HS-27A (cell line): ENCODE data around the gene RAN.
"Not testable (repeated sequence)": the region's sequence is repeated elsewhere in the genome, so short reads cannot be mapped to it uniquely, and the experiment has no call there.

Experiments
- DNase-seq: peaks from one replicate; pipeline ENCODE4 v3.0.0-alpha.2; 2012; ENCODE audit warnings: low read depth, missing footprints

RAN gene

DNA sequence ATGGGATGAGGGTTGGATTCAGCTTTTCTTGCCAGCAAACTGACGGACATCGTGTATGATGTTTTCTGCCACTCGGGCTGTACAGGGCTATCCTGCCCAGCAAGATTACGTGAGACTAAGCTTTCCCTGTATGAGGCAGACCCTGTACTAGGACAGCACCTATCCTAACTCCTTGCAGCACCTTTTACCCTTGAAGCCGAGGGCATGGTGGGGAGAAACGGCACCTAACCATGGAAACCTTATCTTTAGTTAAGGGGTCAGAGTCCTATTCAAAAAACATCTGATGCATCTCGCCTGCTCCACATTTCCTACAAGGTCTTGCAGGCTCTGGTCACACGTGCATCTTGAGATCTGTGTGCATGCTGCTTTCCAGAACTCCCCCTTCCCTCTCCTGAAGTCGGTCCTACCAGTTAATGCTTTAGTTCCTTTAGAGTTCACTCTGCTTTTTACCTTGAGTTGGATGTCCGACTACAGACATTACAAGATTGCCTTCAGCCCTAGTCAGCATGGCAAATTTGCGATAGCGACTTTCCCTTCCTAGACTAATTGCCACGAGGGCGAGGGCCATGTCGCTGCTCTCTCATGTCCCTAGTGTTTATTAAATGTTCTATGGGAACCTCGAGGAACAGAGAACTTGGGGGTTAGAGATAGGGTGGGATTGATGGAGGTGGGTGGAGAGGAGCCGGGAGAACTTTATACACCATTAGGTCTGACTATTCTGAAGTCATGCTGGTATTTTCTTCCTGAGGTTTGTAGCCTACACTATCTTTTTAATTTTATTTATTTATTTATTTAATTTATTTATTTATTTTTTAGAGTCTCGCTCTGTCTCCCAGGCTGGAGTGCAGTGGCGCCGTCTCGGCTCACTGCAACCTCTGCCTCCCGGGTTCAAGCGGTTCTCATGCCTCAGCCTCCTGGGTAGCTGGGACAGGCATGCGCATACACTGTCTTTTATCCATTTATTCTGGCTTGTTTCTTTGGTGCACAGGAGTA is 6.6 kb downstream of the RAN start:
- no peak for DNase-seq

GRCh38 chr12:130879212-130879686 is 7.4 kb downstream of the RAN start:
- DNase-seq: no peak

- no peak for DNase-seq
These were observed 8.0 kb downstream of the RAN start for GRCh38 chr12:130879781-130880389.

DNA sequence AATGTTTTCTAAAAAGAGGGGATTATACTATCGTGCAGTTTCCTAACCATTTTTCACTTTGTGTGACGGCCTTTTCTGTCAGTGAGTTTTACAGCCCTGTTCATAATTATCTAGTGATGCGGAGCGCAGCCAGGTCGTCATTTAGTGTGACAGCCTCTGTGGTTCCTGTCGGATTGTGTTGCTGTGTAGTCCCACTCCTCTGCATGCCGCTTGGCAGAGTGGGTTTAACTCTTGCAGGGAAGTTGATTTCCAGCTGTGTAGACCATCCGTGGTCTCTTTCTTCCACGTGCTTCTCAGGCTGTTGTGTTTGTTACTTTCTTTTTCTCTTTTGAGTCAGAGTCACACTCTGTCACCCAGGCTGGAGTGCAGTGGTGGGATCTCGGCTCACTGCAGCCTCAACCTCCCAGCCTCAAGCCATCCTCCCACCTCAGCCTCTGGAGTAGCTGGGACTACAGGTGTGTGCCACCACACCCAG is 8.6 kb downstream of the RAN start:
- no peak for DNase-seq

GRCh38 chr12:130881046-130881445 is 9.2 kb downstream of the RAN start:
- no peak for DNase-seq

DNA sequence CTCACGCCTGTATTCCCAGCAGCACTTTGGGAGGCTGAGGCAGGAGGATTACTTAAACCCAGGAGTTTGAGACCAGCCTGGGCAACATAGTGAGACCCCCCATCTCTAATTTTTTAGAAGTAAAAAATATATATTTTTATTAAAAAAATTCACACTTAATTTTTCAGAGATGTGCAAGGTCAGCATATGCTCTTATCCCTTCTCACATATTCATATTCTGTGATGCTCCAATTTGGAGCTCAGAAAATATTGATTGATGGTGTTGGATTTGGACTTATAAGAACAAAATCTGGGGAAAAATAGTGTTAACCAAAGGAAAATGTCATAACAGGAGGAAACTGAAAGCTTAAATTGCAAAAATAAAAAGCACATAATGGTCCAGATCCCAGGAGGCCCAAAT is 9.7 kb downstream of the RAN start:
- no peak for DNase-seq

GRCh38 chr12:130887190-130887589 is 15.3 kb downstream of the RAN start:
- not testable (repeated sequence) for DNase-seq

- DNase-seq: no peak
These were observed 32.2 kb downstream of the RAN start for GRCh38 chr12:130904064-130904463.

DNA sequence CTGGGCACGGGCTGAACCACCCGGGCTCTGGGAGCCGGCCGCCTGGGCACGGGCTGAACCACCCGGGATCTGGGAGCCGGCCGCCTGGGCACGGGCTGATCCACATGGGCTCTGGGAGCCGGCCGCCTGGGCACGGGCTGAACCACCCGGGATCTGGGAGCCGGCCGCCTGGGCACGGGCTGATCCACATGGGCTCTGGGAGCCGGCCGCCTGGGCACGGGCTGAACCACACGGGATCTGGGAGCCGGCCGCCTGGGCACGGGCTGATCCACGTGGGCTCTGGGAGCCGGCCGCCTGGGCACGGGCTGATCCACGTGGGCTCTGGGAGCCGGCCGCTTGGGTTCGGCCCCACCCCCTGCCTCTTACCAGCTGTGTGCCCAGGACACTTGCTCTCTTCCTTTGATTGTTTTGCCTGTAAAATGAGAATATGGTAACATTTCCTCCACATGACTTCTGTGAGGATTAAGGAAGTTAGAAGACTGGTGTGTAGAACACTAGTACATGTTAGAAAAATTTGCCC is 33.1 kb downstream of the RAN start:
- not testable (repeated sequence) for DNase-seq

- no peak for DNase-seq
These were observed 37.2 kb downstream of the RAN start for GRCh38 chr12:130909111-130909510.

DNA sequence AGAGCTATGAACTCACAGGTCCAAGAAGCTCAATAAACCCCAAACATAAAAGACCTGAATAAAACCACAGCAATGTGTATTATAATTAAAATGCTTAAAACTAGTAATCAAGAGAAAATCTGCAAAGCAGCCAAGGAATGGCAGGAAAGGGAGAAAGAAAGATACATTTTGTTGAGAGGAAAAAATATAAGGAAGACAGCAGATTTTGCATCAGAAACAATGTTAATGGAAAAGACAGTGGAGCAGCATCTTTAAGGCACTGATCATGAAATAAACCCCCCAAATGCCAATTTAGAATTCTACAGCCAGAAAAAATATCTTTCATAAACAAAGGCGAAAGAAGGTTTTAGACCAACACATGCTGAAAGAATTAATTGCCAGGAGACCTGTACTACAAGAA is 39.3 kb downstream of the RAN start:
- no peak for DNase-seq

DNA sequence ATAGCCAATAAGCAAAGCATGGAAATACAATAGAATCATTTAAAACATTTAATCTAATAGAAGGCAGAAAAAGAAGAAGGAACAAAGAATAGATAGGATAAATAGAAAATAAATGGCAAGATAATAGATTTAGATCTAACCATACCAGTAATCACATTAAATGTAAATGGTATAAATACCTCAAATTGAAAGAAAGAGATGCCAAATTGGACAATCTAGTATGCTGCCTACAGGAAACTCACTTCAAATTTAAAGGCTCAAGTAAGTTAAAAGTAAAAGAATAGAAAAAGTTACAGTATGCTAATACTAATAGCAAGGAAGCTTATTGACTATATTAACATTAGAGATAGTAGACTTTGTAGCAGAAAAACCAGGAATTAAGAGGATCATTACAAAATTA is 40.1 kb downstream of the RAN start:
- no peak for DNase-seq

GRCh38 chr12:130916241-130916911 is 44.5 kb downstream of the RAN start:
- DNase-seq: no peak

GRCh38 chr12:130917607-130918006 is 45.7 kb downstream of the RAN start:
- DNase-seq: no peak

DNA sequence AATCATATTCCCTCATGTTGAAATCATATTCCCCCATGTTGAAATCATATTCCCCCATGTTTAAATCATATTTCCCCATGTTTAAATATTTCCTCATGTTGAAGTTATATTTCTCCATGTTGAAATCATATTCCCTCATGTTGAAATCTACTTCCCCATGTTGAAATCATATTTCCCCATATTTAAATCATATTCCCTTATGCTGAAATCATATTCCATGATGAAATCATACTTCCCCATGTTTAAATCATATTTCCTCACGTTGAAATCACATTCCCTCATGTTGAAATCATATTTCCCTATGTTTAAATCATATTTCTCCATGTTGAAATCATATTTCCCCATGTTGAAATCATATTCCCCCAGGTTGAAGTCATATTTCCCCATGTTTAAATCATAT is 47.2 kb downstream of the RAN start:
- no peak for DNase-seq

GRCh38 chr12:130920119-130920703 is 48.3 kb downstream of the RAN start:
- no peak for DNase-seq

DNA sequence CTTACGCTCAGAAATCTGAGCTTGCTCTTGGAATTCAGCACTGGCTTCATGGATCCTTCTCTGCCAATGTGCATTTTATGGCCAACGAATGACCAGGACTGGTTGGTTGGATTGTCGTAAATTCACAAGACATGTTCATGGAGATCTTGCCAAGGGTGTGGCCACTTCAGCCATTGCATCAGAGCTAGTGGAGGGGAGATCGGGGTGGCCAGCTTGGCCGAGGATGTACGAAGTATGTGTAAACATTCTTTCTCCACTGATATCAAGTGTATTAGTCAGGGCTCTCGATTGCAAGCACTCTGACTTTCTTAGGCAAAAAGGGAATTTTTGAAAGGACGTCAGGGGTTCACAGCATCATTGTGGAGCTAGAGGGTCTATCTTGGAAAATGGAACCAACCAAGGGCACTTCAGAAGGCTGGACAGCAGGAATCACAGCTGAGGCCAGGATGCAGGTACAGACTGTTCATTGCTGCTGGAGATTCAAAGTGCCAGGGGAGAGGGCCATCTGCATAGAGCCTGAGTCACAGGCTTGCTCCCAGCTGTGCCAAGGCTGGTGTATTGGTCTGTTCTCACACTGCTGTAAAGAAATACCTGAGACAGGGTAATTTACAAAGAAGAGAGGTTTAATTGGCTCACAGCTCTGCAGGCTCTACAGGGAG is 49.0 kb downstream of the RAN start:
- DNase-seq: no peak

DNA sequence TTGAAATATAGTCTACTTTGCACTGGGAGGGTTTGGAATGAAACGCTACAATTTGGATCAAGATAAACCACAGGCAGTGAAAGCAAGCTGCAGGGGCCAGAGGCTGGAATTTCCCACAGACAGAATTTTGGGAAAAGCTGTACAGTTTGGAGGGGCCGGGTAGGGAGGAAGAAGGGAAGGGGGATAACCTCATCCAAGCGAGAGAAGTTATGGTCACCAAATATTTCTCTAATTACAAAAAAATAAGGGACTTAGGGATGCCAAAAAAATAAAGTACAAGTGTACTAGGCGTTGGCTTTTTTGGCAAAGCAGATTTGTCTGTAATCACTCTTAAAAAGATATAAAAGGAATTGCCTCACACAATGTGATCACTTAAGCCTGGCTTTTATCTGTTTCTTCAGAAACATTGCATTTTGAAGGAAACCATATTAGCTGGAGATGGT is 50.7 kb downstream of the RAN start:
- DNase-seq: no peak

DNA sequence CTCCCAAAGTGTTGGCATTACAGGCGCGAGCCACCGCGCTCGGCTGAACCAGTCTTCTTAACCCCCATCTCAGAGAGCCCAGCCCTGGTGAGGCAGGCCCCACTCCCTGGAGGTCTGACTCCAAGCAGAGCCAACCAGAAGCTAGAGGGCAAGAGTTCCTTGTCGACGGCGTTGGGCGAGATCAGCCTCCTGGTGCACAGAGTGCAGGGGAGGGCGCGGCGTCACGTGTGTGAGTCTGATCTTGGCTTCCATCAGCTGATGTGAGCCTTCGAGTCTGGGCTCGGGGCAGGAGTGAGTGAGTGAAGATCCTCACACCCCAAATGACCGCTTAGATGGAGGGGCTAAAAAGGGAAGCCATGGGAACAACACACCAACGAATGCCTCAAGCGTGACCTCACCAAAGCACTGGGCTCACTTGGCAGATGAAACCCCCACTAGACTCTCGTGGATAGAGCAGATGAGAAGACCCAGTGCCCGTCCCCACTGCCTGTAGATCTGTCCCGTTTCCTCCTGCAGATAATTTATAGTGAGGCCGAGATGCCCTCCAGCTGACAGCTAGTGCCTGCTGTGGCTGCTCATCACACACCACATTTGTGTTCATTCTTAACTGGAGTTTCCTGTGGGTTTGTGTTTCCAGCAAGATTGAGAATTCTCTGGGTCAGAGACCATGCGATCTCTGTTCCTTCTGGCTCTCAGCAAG is 53.2 kb downstream of the RAN start:
- DNase-seq: no peak

DNA sequence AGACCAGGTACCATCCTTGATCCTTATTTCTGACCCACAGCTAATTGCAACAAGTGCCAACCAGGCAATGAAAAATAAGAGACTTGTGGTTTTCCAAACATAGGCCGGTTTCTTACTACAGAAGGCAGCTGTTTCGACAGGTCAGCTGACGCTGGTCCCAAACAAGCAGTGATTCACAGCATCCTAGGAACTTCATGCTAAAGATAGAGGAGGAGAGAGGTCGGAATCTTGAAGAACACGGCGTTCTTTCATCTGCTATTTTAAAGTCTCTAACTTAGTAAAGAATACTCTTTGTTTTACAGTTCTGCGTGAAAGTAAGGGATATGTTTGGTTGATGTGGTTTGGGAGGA is 53.8 kb downstream of the RAN start:
- DNase-seq: no peak
